ENCODE data around the gene TFIP11.

Gene TFIP11

GRCh38 chr22:26445577-26446275, 66.5 kb downstream of the TFIP11 start:
- no peak for FAIRE-seq

- no peak for FAIRE-seq
Measured at GRCh38 chr22:26444777-26445176, 67.5 kb downstream of the TFIP11 start.

DNA sequence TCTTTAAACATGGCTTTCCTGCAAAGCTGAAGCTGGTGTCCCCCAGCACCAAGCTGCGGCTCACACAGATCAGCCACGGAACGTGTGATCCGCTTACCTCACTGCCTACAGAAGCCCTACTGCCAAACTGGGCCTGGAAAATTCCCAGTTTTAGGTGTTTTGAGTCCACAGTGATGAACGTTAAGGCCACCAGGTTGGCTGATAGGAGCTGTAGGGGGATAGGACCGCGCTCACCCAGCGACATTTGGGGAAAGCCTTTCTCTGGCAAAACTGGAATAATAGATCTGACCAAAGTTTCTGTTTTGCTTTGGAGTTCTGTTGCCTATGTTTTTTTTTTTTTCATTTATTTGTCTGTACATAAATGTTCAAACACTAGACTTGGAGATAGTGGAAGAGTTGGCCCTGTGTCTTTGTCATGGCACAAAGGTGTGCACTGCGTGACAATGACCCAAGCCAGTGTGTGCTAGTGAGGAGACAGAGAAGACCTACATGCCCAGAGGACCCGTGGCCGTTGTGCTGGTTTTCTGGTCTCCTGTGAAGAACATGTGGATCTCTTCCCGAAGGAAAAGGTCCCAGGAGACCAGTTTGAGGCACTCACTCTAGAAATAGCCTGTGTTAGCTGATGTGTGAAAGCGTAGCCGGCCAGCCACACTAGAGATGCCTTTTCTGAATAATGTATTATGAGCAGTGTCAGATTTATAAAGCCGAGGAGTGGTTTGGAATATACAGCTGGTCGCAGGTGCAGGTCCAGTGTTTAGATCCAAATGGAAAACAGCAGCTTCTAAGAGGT, 68.2 kb downstream of the TFIP11 start:
- FAIRE-seq = no peak

GRCh38 chr22:26442086-26442756, 70.1 kb downstream of the TFIP11 start:
- no peak for FAIRE-seq
